ENCODE results near the gene SNHG17. TPM values are rescaled to one million over a fixed set of nuclear protein-coding genes. Genes with fewer than 3 reads are reported as not detected.

Gene SNHG17
- total RNA-seq, 4 donors from 2014 or later = 21.2 to 72.8 (median 29.7) TPM

DNA sequence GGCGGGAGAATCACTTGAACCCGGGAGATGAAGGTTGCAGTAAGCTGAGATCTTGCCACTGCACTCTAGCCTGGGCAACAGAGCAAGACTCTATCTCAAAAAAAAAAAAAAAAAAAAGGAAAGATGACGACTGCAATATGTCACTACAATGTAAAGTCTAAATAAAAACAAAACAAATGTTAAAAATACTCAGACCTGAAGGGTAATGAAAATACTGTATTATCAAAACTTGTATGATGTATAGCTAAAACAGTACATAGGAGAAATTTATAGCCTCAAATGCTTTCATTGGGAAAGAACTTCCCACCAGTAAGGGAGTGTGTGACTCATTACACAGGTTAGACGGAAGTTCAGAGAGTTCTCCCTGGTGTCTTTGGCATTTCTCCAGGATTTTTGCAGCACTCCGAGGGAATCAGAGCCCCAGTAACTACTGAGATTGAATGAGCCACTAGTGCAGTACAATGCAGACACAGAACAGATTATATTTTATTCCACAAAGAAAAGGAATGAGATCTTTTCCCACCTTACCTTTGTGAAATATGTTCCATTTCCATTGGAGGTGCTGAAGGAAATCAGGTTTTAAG lies 25.0 kb upstream of the SNHG17 start:
- WGBS, 2 donors = 43 to 47% methylated on average over 5 of the region's 5 CpGs
- intact Hi-C loops (cut with DNase I; ENCODE audit: low total_unique reads) = no loop called here
- TF ChIP-seq, protein P1, sequence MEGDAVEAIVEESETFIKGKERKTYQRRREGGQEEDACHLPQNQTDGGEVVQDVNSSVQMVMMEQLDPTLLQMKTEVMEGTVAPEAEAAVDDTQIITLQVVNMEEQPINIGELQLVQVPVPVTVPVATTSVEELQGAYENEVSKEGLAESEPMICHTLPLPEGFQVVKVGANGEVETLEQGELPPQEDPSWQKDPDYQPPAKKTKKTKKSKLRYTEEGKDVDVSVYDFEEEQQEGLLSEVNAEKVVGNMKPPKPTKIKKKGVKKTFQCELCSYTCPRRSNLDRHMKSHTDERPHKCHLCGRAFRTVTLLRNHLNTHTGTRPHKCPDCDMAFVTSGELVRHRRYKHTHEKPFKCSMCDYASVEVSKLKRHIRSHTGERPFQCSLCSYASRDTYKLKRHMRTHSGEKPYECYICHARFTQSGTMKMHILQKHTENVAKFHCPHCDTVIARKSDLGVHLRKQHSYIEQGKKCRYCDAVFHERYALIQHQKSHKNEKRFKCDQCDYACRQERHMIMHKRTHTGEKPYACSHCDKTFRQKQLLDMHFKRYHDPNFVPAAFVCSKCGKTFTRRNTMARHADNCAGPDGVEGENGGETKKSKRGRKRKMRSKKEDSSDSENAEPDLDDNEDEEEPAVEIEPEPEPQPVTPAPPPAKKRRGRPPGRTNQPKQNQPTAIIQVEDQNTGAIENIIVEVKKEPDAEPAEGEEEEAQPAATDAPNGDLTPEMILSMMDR (IDR thresholded peaks at IDR 0.05) = no peak
- TF ChIP-seq POLR2A (IDR thresholded peaks at IDR 0.05) = no peak
- DNase-seq (ENCODE audit: low spot score in 2 of 2) = no peak
- no peak overlapping the region for H3K4me3 ChIP-seq (ENCODE audit: low read depth, poor library complexity, severe bottlenecking)

DNA sequence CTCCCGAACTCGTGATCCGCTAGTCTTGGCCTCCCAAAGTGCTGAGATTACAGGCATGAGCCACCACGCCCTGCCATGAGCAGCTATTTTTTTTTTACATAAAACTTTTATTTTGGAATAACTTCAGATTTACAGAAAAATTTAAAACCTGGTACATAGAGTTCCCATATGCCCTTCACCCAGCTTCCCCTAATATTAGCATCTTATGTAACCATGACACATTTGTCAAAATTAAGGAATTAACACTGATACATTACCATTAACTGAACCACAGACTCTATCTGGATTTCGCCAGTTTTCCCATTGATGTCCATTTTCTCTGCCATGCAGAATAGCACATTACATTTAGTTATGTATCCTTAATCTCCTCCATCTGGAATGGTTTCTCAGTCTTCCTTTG lies 23.2 kb upstream of the SNHG17 start:
- intact Hi-C loops (cut with DNase I; ENCODE audit: low total_unique reads) = no loop called here
- no peak overlapping the region for H3K4me3 ChIP-seq (ENCODE audit: low read depth, poor library complexity, severe bottlenecking)
- DNase-seq (ENCODE audit: low spot score in 2 of 2) = no peak
- WGBS, 2 donors = 94 to 96% methylated on average over 5 of the region's 5 CpGs
- TF ChIP-seq POLR2A (IDR thresholded peaks at IDR 0.05) = no peak
- TF ChIP-seq, protein P1 (IDR thresholded peaks at IDR 0.05) = no peak

DNA sequence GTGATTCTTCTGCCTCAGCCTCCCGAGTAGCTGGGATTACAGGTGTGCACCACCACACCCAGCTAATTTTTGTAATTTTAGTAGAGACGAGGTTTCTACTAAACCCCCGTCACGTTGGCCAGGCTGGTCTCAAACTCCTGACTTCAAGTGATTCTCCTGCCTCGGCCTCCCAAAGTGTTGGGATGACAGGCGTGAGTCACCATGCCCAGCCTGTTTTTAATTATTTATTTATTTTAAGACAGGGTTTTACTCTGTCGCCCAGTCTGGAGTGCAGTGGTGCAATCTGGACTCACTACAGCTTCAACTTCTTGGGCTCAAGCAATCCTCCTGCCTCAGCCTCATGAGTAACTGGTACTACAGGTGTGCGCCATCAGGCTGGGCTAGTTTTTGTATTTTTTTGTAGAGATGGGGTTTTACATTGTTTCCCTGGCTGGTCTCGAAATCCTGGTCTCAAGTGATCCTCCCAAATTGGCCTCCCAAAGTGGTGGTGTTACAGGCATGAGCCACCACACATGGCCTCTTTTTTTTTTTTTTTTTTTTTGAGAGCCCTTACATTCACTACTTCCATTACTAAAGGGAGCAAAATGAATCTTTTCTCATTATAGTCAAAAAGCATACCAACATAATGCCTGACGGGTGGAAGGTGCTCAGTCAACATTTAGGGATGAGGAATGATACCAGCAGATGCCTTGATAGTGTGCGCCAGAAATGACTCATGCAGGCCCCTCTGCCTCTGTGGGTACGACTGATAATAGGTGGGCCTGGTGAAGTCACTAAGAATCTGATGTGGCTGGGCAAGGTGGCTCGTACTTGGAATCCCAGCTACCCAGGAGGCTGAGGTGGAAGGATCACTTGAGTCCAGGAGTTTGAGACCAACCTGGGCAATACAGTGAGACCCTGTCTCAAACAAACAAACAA lies 19.7 kb upstream of the SNHG17 start:
- no peak for TF ChIP-seq POLR2A (IDR thresholded peaks at IDR 0.05)
- TF ChIP-seq, protein P1 (IDR thresholded peaks at IDR 0.05) = no peak
- intact Hi-C loops (cut with DNase I; ENCODE audit: low total_unique reads) = no loop called here
- peak in 1 of 2 donors; percentile 72 for DNase-seq (ENCODE audit: low spot score in 2 of 2)
- no peak overlapping the region for H3K4me3 ChIP-seq (ENCODE audit: low read depth, poor library complexity, severe bottlenecking)
- 89 to 96% methylated on average over 13 of the region's 13 CpGs for WGBS, 2 donors

DNA sequence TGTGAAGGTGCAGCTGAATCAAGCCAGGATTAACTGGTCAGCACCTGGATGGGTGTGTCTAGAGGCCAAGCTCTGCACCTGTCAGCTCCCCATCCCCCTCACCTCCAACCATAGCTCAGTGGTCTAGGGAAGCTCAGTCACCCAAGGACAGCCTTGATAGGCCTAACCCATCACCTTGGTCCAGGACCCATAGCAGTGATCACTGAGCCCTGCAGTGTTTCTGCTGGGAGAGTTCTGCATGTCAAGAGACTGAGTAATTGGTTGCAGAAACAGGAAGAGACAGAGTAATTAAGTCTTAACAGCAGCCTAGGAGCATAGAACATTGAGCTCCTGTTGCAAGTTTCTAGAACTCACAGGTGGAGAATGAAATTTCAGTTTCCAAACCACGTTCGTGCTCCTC lies 18.8 kb upstream of the SNHG17 start:
- WGBS, 2 donors = 85 to 88% methylated on average over 2 of the region's 2 CpGs
- TF ChIP-seq POLR2A (IDR thresholded peaks at IDR 0.05) = no peak
- TF ChIP-seq, protein P1 (IDR thresholded peaks at IDR 0.05) = no peak
- peak in 1 of 2 donors; percentile 9 for DNase-seq (ENCODE audit: low spot score in 2 of 2)
- no peak overlapping the region for H3K4me3 ChIP-seq (ENCODE audit: low read depth, poor library complexity, severe bottlenecking)
- intact Hi-C loops (cut with DNase I; ENCODE audit: low total_unique reads) = no loop called here

- no peak for TF ChIP-seq POLR2A (IDR thresholded peaks at IDR 0.05)
- TF ChIP-seq, protein P1 (IDR thresholded peaks at IDR 0.05) = no peak
- WGBS, 2 donors = 84 to 88% methylated on average over 19 of the region's 19 CpGs
- no peak overlapping the region for H3K4me3 ChIP-seq (ENCODE audit: low read depth, poor library complexity, severe bottlenecking)
- no peak for DNase-seq (ENCODE audit: low spot score in 2 of 2)
- intact Hi-C loops (cut with DNase I; ENCODE audit: low total_unique reads) = no loop called here
Observed at GRCh38 chr20:38452880-38453624, 17.9 kb upstream of the SNHG17 start.
